ENCODE measurements around the gene PAAF1. TPM values are rescaled to one million over a fixed set of nuclear protein-coding genes. Genes with fewer than 3 reads are reported as not detected.

Gene PAAF1
- total and polyA plus RNA-seq, 2 donors from 2014 or later, result 18.2 to 31.4 TPM

DNA sequence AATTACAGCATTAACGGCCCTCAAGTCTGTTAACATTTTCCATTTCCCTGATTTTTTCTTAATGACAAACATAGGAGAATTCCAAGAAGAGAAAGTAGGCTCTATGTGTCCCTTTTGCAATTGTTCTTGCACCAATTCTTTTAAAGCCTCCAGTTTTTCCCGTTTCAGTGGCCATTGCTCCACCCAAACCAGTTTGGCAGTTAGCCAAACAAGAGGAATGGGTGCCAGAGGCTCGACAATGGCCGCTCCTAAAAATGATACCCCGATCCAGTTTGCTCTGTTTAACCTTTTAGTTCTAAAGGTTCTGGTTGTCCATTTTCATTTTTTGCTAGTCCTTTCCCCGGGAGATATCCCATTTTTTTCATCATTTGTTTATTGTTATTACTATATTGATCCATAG is 67.3 kb downstream of the PAAF1 start:
- H3K27me3 ChIP-seq (ENCODE audit: control insufficient read depth, insufficient read depth, low read length), result no peaks in the 10 kb centered on the region
- intact Hi-C loops (cut with DNase I), result no loop called here
- DNase-seq (no peak), FAIRE-seq (no peak)
- peaks cover 0 to 9% (median 0%) of the 10 kb centered on the region in 3 donors for H3K9me3 ChIP-seq (ENCODE audit: control insufficient read depth in 2 of 3, insufficient read depth in 1 of 3, low read length in 3 of 3)
- H3K27ac ChIP-seq (ENCODE audit: low read depth in 2 of 2, low read length in 2 of 2), result no peak overlapping the region
- no peak for TF ChIP-seq CTCF (IDR thresholded peaks at IDR 0.05; ENCODE audit: borderline replicate concordance, extremely low read depth, insufficient read depth)
- no peaks in the 10 kb centered on the region for H3K4me1 ChIP-seq (ENCODE audit: control insufficient read depth in 2 of 3, insufficient read depth in 2 of 3, low read depth in 1 of 3, low read length in 3 of 3)
- H3K9ac ChIP-seq (ENCODE audit: low read length in 3 of 3), result no peak overlapping the region
- no peak overlapping the region for H3K4me3 ChIP-seq (ENCODE audit: low read length in 3 of 3)
- H3K36me3 ChIP-seq (ENCODE audit: control insufficient read depth in 2 of 3, insufficient read depth in 3 of 3, low read length in 3 of 3), result no peaks in the 10 kb centered on the region

DNA sequence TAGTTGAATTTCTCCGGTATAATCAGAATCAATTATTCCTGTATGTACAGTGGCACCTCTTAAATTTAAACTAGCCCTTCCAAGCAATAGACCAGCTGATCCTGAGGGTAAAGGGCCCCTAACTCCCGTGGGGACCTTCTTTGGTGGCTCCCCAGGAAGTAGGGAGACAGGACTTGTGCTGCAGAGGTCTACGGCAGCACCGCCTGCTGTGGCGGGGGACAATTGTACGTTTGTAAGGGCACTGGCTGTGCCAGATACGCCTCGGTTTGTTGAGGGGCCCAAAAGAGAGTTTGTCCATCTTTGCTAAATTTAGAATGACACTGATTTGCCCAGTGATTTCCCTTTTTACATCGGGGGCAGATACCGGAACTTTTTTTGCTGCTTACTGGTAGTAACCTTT is 68.1 kb downstream of the PAAF1 start:
- no peak for FAIRE-seq
- no peak for DNase-seq
- no peaks in the 10 kb centered on the region for H3K36me3 ChIP-seq (ENCODE audit: control insufficient read depth in 2 of 3, insufficient read depth in 3 of 3, low read length in 3 of 3)
- no peak overlapping the region for H3K27ac ChIP-seq (ENCODE audit: low read depth in 2 of 2, low read length in 2 of 2)
- peaks cover 0 to 6% (median 0%) of the 10 kb centered on the region in 3 donors for H3K9me3 ChIP-seq (ENCODE audit: control insufficient read depth in 2 of 3, insufficient read depth in 1 of 3, low read length in 3 of 3)
- H3K4me1 ChIP-seq (ENCODE audit: control insufficient read depth in 2 of 3, insufficient read depth in 2 of 3, low read depth in 1 of 3, low read length in 3 of 3), result no peaks in the 10 kb centered on the region
- H3K4me3 ChIP-seq (ENCODE audit: low read length in 3 of 3), result no peak overlapping the region
- no peak for TF ChIP-seq CTCF (IDR thresholded peaks at IDR 0.05; ENCODE audit: borderline replicate concordance, extremely low read depth, insufficient read depth)
- no peaks in the 10 kb centered on the region for H3K27me3 ChIP-seq (ENCODE audit: control insufficient read depth, insufficient read depth, low read length)
- intact Hi-C loops (cut with DNase I), result no loop called here
- no peak overlapping the region for H3K9ac ChIP-seq (ENCODE audit: low read length in 3 of 3)

GRCh38 chr11:73945396-73945795 is 68.6 kb downstream of the PAAF1 start:
- no peak for DNase-seq
- H3K27me3 ChIP-seq (ENCODE audit: control insufficient read depth, insufficient read depth, low read length), result no peaks in the 10 kb centered on the region
- no peaks in the 10 kb centered on the region for H3K4me1 ChIP-seq (ENCODE audit: control insufficient read depth in 2 of 3, insufficient read depth in 2 of 3, low read depth in 1 of 3, low read length in 3 of 3)
- no peak for TF ChIP-seq CTCF (IDR thresholded peaks at IDR 0.05; ENCODE audit: borderline replicate concordance, extremely low read depth, insufficient read depth)
- peaks cover 0 to 6% (median 0%) of the 10 kb centered on the region in 3 donors for H3K9me3 ChIP-seq (ENCODE audit: control insufficient read depth in 2 of 3, insufficient read depth in 1 of 3, low read length in 3 of 3)
- intact Hi-C loops (cut with DNase I), result no loop called here
- H3K27ac ChIP-seq (ENCODE audit: low read depth in 2 of 2, low read length in 2 of 2), result no peak overlapping the region
- no peak overlapping the region for H3K4me3 ChIP-seq (ENCODE audit: low read length in 3 of 3)
- no peak for FAIRE-seq
- no peak overlapping the region for H3K9ac ChIP-seq (ENCODE audit: low read length in 3 of 3)
- H3K36me3 ChIP-seq (ENCODE audit: control insufficient read depth in 2 of 3, insufficient read depth in 3 of 3, low read length in 3 of 3), result no peaks in the 10 kb centered on the region

- intact Hi-C loops (cut with DNase I), result no loop called here
- Histone ChIP-seq H3K36me3 (ENCODE audit: control insufficient read depth in 2 of 3, insufficient read depth in 3 of 3, low read length in 3 of 3) (no peaks in the 10 kb centered on the region), H3K27ac (ENCODE audit: low read depth in 2 of 2, low read length in 2 of 2) (no peak overlapping the region), H3K4me3 (ENCODE audit: low read length in 3 of 3) (no peak overlapping the region), H3K9ac (ENCODE audit: low read length in 3 of 3) (no peak overlapping the region), H3K27me3 (ENCODE audit: control insufficient read depth, insufficient read depth, low read length) (no peaks in the 10 kb centered on the region), H3K9me3 (ENCODE audit: control insufficient read depth in 2 of 3, insufficient read depth in 1 of 3, low read length in 3 of 3) (peaks cover 0 to 6% (median 0%) of the 10 kb centered on the region in 3 donors), H3K4me1 (ENCODE audit: control insufficient read depth in 2 of 3, insufficient read depth in 2 of 3, low read depth in 1 of 3, low read length in 3 of 3) (no peaks in the 10 kb centered on the region)
- DNase-seq (no peak), FAIRE-seq (no peak)
- no peak for TF ChIP-seq CTCF (IDR thresholded peaks at IDR 0.05; ENCODE audit: borderline replicate concordance, extremely low read depth, insufficient read depth)
Observed at GRCh38 chr11:73946798-73947458, 70.1 kb downstream of the PAAF1 start.

Measured in kidney (tissue), 14 donors.